AG04450 (cell line): ENCODE results near the gene ITGBL1. TPM values are rescaled to one million over a fixed set of nuclear protein-coding genes. Genes with fewer than 3 reads are reported as not detected.

Source experiments
- CTCF ChIA-PET: fragments of 300-600, 350-600 bp; formaldehyde crosslinking; extraction: SDS; loops from one replicate; lab custom pipeline; 2022; ENCODE audit warnings: antibody characterized with exemption, inconsistent platforms; lab: Charles Lee
- POLR2A ChIA-PET: fragments of 350-600 bp; formaldehyde crosslinking; extraction: SDS; loops from one replicate; lab custom pipeline; 2021; ENCODE audit warnings: antibody characterized with exemption, inconsistent platforms; lab: Yijun Ruan, JAX
- DNase-seq: peaks from one replicate; pipeline ENCODE4 v3.0.0-alpha.2; 2011; ENCODE audit warnings: low read depth, low spot score
- H3K27ac ChIP-seq: one replicate; pipeline ENCODE4 v1.5.1; 2012; ENCODE audit warnings: low read depth, low read length, control low read depth
- H3K27me3 ChIP-seq: one replicate; pipeline ENCODE4 v1.6.0; 2012; ENCODE audit warnings: low read length; ENCODE audit not compliant: control insufficient read depth, insufficient read depth
- H3K4me3 ChIP-seq: 2 replicates; pipeline ENCODE4 v1.5.1; 2011; ENCODE audit warnings: mild to moderate bottlenecking, low read depth, low read length, control low read depth
- H3K9me3 ChIP-seq: 2 replicates; pipeline ENCODE4 v1.5.1; 2012; ENCODE audit warnings: low read length; ENCODE audit not compliant: control insufficient read depth, insufficient read depth
- CTCF ChIP-seq: IDR thresholded peaks from 2 replicates; pipeline ENCODE4 v1.5.1; 2011; ENCODE audit warnings: low read depth, low read length, control low read depth, inconsistent platforms
- polyA plus RNA-seq: library from polyadenylated mRNA; depleted of rRNA; stranded (reverse); fragments of >200 nt; gene quantifications from 2 replicates; pipeline ENCODE4 v1.2.3, GENCODE V29; 2011

The ITGBL1 gene
- polyA plus RNA-seq, 1 experiment: 17.1 TPM

GRCh38 chr13:101730420-101731000 lies 278.0 kb downstream of the ITGBL1 start:
- H3K27me3 ChIP-seq: no peaks in the 10 kb centered on the region
- CTCF ChIA-PET: no interaction called here
- POLR2A ChIA-PET: no interaction called here
- no peak for TF ChIP-seq CTCF
- no peak overlapping the region for H3K4me3 ChIP-seq
- no peaks in the 10 kb centered on the region for H3K9me3 ChIP-seq
- DNase-seq: no peak
- H3K27ac ChIP-seq: no peak overlapping the region

GRCh38 chr13:101736566-101736965 lies 284.1 kb downstream of the ITGBL1 start:
- ChIA-PET CTCF (no interaction called here), POLR2A (no interaction called here)
- H3K27me3 ChIP-seq: no peaks in the 10 kb centered on the region
- H3K4me3 ChIP-seq: no peak overlapping the region
- TF ChIP-seq CTCF: no peak
- no peak for DNase-seq
- H3K27ac ChIP-seq: no peak overlapping the region
- H3K9me3 ChIP-seq: no peaks in the 10 kb centered on the region

GRCh38 chr13:101738336-101738735 lies 285.9 kb downstream of the ITGBL1 start:
- H3K4me3 ChIP-seq: no peak overlapping the region
- no peak overlapping the region for H3K27ac ChIP-seq
- CTCF ChIA-PET: no interaction called here
- no peak for DNase-seq
- H3K9me3 ChIP-seq: no peaks in the 10 kb centered on the region
- H3K27me3 ChIP-seq: no peaks in the 10 kb centered on the region
- POLR2A ChIA-PET: no interaction called here
- no peak for TF ChIP-seq CTCF

GRCh38 chr13:101739382-101740178 lies 287.1 kb downstream of the ITGBL1 start:
- ChIA-PET CTCF (no interaction called here), POLR2A (no interaction called here)
- no peak overlapping the region for H3K4me3 ChIP-seq
- no peaks in the 10 kb centered on the region for H3K27me3 ChIP-seq
- H3K27ac ChIP-seq: no peak overlapping the region
- H3K9me3 ChIP-seq: no peaks in the 10 kb centered on the region
- no peak for DNase-seq
- no peak for TF ChIP-seq CTCF

GRCh38 chr13:101746513-101746912 lies 294.0 kb downstream of the ITGBL1 start:
- CTCF ChIA-PET: interaction anchor here (2.1 kb wide), 1 partner anchor 11 kb away, joined by 9 read pairs; no protein-coding TSS in a partner anchor
- Histone ChIP-seq H3K9me3 (no peaks in the 10 kb centered on the region), H3K27me3 (no peaks in the 10 kb centered on the region), H3K27ac (no peak overlapping the region), H3K4me3 (no peak overlapping the region)
- no peak for TF ChIP-seq CTCF
- POLR2A ChIA-PET: no interaction called here
- DNase-seq: no peak
